ENCODE data around the gene RNASEH2A. TPM values are rescaled to one million over a fixed set of nuclear protein-coding genes. Genes with fewer than 3 reads are reported as not detected.

Gene RNASEH2A
- total and polyA plus RNA-seq, 2 of the 13 experiments (the other 11 are each of a cell fraction or from before 2014, with no cell fraction given), result 25.1 to 35.8 TPM

GRCh38 chr19:12793290-12794195, 12.8 kb upstream of the RNASEH2A start (continued):
- TF ChIP-seq NR0B2 (CRISPR knock-in tag; IDR thresholded peaks at IDR 0.05), result 0 out of 2 replicates have a peak, but pooled peaks have one; percentile 54
- TF ChIP-seq HNF4G (IDR thresholded peaks at IDR 0.05; ENCODE audit: borderline replicate concordance, low read depth, low read length), result peak; percentile 33; the same call in 1 of the 2 replicates
- peak; percentile 43; the same call in 1 of the 2 replicates for TF ChIP-seq HNF4G (CRISPR knock-in tag; IDR thresholded peaks at IDR 0.05; ENCODE audit: borderline replicate concordance, low read depth)
- TF ChIP-seq ZNF883 (CRISPR knock-in tag; IDR thresholded peaks at IDR 0.05; ENCODE audit: not compliant biosample characterization), result peak; percentile 45
- TF ChIP-seq RFX5 (IDR thresholded peaks at IDR 0.05; ENCODE audit: low read depth, low read length), result peak; percentile 96
- peak; percentile 53; the same call in 1 of the 2 replicates for TF ChIP-seq DRAP1 (CRISPR knock-in tag; IDR thresholded peaks at IDR 0.05)
- peak; percentile 63; the same call in 1 of the 2 replicates for TF ChIP-seq ZSCAN20 (CRISPR knock-in tag; IDR thresholded peaks at IDR 0.05; ENCODE audit: borderline replicate concordance)
- TF ChIP-seq AGO2 (optimal IDR thresholded peaks at IDR 0.05; ENCODE audit: low read depth, low read length), result peak; percentile 69
- no peak for TF ChIP-seq PREB (CRISPR knock-in tag; IDR thresholded peaks at IDR 0.05)
- no peak for TF ChIP-seq CENPBD1 (CRISPR knock-in tag; IDR thresholded peaks at IDR 0.05; ENCODE audit: borderline replicate concordance, low read depth)
- TF ChIP-seq STAG1 (CRISPR knock-in tag; IDR thresholded peaks at IDR 0.05), result no peak
- TF ChIP-seq ZNF44 (CRISPR knock-in tag; IDR thresholded peaks at IDR 0.05), result peak; percentile 32; the same call in 1 of the 2 replicates
- no peak for TF ChIP-seq CREB3 (CRISPR knock-in tag; IDR thresholded peaks at IDR 0.05)
- TF ChIP-seq KDM5B (CRISPR knock-in tag; IDR thresholded peaks at IDR 0.05; ENCODE audit: borderline replicate concordance), result peak; percentile 62; the same call in 1 of the 2 replicates
- peak; percentile 15; the same call in 1 of the 2 replicates for TF ChIP-seq HDAC2 (CRISPR knock-in tag; IDR thresholded peaks at IDR 0.05)
- no peak for TF ChIP-seq SIX4 (CRISPR knock-in tag; IDR thresholded peaks at IDR 0.05)
- TF ChIP-seq RFXAP (CRISPR knock-in tag; IDR thresholded peaks at IDR 0.05; ENCODE audit: borderline replicate concordance), result peak; percentile 99
- peak; percentile 72 for TF ChIP-seq FOSL2 (CRISPR knock-in tag; IDR thresholded peaks at IDR 0.05)
- no peak for TF ChIP-seq ZNF124 (CRISPR knock-in tag; IDR thresholded peaks at IDR 0.05)
- no peak for TF ChIP-seq NONO (IDR thresholded peaks at IDR 0.05)
- peak; percentile 59 for TF ChIP-seq NONO (CRISPR knock-in tag; conservative IDR thresholded peaks at IDR 0.05)
- no peak for TF ChIP-seq ZNF3 (CRISPR knock-in tag; IDR thresholded peaks at IDR 0.05)
- TF ChIP-seq ZBTB21 (CRISPR knock-in tag; IDR thresholded peaks at IDR 0.05), result no peak
- peak in 1 of 2 experiments; percentile 55; a peak in 3 of 4 replicates for TF ChIP-seq HMGXB4 (CRISPR knock-in tag; IDR thresholded peaks at IDR 0.05; ENCODE audit: borderline replicate concordance in 1 of 2, low read depth in 1 of 2)
- no peak; the same call in 1 of the 2 replicates for TF ChIP-seq ZBTB7B (CRISPR knock-in tag; IDR thresholded peaks at IDR 0.05)
